ENCODE measurements around the gene DPP8.
A peak's percentile ranks its signal among the peaks of the same experiment; 100 is the strongest.

DPP8 gene

DNA sequence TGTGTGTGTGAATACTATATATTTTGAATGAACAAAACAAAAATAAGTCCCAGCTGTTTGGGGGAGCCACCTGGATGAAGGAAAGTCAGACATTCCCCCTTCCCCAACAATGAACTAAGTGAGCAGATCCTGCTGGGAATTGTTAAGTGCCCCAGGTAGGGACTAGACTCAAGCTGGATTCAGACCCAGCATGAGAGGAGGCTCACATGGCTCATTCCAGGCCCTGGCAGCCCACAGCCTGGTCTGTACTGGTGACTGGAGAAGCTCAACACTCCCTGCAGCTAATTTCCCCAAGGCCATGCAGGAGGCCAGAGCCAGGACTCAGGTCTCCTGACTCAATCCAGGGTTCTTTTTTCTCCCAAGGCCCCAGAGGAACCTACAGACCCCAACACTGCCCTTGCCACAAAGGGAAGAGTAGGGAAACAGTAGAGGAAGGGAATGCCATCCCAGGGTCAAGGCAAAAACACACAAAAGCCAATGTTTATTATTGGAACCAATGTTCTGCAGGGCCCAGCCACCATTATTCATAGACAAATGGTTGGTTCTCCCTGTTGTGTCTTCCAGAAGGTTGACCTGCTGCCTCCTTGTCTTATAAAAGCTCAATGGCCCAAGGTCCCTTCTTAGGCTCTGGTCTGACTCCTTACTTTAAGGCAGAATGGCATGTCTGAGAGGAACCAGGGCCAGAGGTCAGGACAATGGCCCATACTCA, 104.3 kb downstream of the DPP8 start:
- H3K4me3 ChIP-seq (ENCODE audit: control insufficient read depth, low read depth, low read length) = no peak overlapping the region
- DNase-seq (ENCODE audit: low read depth) = no peak
- TF ChIP-seq, protein P1, sequence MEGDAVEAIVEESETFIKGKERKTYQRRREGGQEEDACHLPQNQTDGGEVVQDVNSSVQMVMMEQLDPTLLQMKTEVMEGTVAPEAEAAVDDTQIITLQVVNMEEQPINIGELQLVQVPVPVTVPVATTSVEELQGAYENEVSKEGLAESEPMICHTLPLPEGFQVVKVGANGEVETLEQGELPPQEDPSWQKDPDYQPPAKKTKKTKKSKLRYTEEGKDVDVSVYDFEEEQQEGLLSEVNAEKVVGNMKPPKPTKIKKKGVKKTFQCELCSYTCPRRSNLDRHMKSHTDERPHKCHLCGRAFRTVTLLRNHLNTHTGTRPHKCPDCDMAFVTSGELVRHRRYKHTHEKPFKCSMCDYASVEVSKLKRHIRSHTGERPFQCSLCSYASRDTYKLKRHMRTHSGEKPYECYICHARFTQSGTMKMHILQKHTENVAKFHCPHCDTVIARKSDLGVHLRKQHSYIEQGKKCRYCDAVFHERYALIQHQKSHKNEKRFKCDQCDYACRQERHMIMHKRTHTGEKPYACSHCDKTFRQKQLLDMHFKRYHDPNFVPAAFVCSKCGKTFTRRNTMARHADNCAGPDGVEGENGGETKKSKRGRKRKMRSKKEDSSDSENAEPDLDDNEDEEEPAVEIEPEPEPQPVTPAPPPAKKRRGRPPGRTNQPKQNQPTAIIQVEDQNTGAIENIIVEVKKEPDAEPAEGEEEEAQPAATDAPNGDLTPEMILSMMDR (IDR thresholded peaks at IDR 0.05; ENCODE audit: control insufficient read depth, insufficient read depth, low read depth, low read length, missing control alignments) = no peak

GRCh38 chr15:65412556-65412955, 104.9 kb downstream of the DPP8 start:
- DNase-seq (ENCODE audit: low read depth) = no peak
- H3K4me3 ChIP-seq (ENCODE audit: control insufficient read depth, low read depth, low read length) = no peak overlapping the region
- TF ChIP-seq, protein P1 (IDR thresholded peaks at IDR 0.05; ENCODE audit: control insufficient read depth, insufficient read depth, low read depth, low read length, missing control alignments) = no peak

GRCh38 chr15:65411465-65412071, 105.9 kb downstream of the DPP8 start:
- TF ChIP-seq, protein P1 (IDR thresholded peaks at IDR 0.05; ENCODE audit: control insufficient read depth, insufficient read depth, low read depth, low read length, missing control alignments) = no peak
- no peak overlapping the region for H3K4me3 ChIP-seq (ENCODE audit: control insufficient read depth, low read depth, low read length)
- no peak for DNase-seq (ENCODE audit: low read depth)

- DNase-seq (ENCODE audit: low read depth) = no peak
- H3K4me3 ChIP-seq (ENCODE audit: control insufficient read depth, low read depth, low read length) = no peak overlapping the region
- TF ChIP-seq, protein P1 (IDR thresholded peaks at IDR 0.05; ENCODE audit: control insufficient read depth, insufficient read depth, low read depth, low read length, missing control alignments) = no peak
These were observed 106.5 kb downstream of the DPP8 start for GRCh38 chr15:65410972-65411371.

- no peak overlapping the region for H3K4me3 ChIP-seq (ENCODE audit: control insufficient read depth, low read depth, low read length)
- DNase-seq (ENCODE audit: low read depth) = no peak
- TF ChIP-seq, protein P1 (IDR thresholded peaks at IDR 0.05; ENCODE audit: control insufficient read depth, insufficient read depth, low read depth, low read length, missing control alignments) = no peak
These were observed 107.5 kb downstream of the DPP8 start for GRCh38 chr15:65410036-65410435.

- TF ChIP-seq, protein P1 (IDR thresholded peaks at IDR 0.05; ENCODE audit: control insufficient read depth, insufficient read depth, low read depth, low read length, missing control alignments) = peak; percentile 17
- no peak overlapping the region for H3K4me3 ChIP-seq (ENCODE audit: control insufficient read depth, low read depth, low read length)
- peak; percentile 96 for DNase-seq (ENCODE audit: low read depth)
These were observed 108.4 kb downstream of the DPP8 start for GRCh38 chr15:65409036-65409631.
